Measurements from ENCODE around the gene DACT2.
"Not testable (repeated sequence)": the region's sequence is repeated elsewhere in the genome, so short reads cannot be mapped to it uniquely, and the experiment has no call there.

The DACT2 gene, protein sequence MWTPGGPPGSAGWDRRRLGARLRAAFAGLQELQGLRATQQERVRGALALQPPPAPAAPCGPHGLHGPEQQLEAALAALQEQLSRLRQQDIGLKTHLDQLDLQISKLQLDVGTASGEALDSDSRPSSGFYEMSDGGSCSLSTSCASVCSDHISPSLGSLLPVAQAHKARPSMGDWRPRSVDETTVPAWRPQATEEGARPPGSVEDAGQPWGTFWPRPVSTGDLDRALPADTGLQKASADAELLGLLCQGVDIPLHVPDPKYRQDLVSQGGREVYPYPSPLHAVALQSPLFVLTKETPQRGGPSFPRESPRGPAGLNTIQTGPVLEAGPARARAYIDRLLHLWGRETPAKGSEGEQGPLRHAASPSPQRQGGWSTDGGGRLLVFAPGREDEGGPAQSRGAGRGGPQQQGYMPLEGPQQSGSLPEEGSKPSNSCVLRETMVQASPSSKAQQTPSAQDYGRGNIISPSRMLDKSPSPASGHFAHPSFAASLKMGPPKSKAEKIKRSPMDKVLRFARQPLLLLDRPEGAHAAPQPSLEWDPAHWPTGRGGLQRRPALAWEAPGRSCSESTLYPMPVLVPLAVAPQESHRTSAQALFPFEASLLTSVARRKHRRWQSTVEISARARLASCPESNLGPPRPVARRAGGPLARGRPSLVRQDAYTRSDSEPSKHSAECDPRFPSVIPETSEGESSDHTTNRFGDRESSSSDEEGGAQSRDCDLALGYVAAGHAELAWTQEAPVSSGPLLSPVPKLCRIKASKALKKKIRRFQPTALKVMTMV

GRCh38 chr6:168319279-168320111 lies at the start of gene DACT2:
DACT2 (minus strand) TSS chr6:168319777; CDS start chr6:168319633, 144 bp downstream.
- DNase-seq, result no peak

DNA sequence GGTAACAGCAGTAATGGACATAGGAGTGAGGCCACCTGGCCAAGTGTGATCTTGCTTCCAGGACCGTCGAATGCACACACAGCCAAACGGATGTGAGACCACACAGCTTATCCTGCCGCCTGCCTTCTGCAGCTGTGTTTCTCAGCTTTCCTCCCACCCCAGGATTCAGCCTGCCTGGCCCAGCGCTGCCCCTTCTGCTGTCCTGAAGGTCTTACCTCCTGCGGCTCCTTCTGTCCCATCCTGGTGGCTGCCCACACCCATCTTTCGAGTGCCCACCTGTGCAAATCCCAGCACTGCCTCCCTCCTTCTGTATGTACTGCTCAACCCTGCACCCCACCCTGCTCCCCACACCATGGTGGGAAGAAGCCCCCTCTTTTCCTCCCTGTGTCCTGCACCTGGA lies 49.4 kb upstream of the DACT2 start:
- no peak for DNase-seq

- no peak for DNase-seq
Measured at GRCh38 chr6:168368066-168368820, 48.7 kb upstream of the DACT2 start.

- no peak for DNase-seq
Measured at GRCh38 chr6:168367285-168367751, 47.7 kb upstream of the DACT2 start.

DNA sequence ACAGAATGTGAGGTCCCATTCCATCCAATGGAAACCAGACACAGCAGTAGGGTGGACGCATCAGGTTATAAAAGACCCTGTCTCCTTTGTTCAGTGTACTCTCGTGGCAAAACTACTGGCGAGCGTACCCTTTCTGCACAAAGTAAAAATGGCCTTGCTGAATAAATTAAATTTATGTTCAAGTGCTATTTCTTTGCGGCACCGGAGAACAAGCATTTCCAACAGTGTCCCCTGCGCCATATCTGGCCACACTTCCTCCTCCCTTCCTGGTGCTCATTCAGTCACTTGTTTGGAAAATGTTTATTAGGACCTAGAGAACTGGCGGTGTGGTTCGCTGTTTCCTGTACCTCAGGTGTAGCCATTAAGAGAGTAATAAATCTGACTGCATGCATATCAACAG lies 46.9 kb upstream of the DACT2 start:
- no peak for DNase-seq

- no peak for DNase-seq
Measured at GRCh38 chr6:168365422-168366165, 46.0 kb upstream of the DACT2 start.

- DNase-seq, result no peak
Measured at GRCh38 chr6:168364793-168365421, 45.3 kb upstream of the DACT2 start.

GRCh38 chr6:168363811-168364792 lies 44.5 kb upstream of the DACT2 start:
- no peak for DNase-seq

DNA sequence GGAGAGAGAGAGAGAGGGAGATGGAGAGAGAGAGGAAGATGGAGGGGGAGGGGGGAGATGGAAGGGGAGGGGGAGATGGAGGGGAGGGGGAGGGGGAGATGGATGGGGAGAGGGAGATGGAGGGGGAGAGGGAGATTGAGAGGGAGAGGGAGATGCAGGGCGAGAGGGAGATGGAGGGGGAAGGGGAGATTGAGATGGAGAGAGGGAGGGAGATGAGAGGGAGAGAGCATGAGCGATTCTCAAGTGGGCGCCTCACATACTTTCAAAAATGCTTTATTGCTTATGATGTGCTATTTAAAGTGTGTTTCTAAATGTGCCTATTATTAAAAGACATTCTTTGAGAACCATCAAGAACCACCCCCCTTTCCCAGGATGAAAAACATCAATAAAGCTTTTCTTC lies 43.7 kb upstream of the DACT2 start:
- DNase-seq, result no peak

GRCh38 chr6:168362276-168362990 lies 42.9 kb upstream of the DACT2 start:
- DNase-seq, result no peak

DNA sequence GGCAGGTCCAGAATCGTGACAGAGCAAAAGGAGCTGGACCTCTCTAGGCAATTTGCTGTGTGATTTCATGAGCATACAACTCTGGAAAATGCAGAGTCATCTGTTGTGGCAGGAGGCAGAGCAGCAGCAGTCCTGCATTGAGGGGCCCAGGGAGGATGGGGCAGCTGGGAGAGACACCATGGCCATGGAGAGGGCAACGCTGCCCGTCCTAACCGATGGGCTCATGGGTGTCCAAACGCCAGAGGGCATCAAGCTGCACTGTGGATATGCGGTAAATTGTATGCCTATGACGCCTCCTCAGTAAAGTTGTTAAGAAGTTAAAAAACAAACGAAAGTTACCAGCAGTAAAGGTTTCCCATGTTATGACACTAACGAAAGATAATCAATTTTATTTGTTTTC lies 42.2 kb upstream of the DACT2 start:
- no peak for DNase-seq

GRCh38 chr6:168359794-168360193 lies 40.2 kb upstream of the DACT2 start:
- DNase-seq, result no peak

- DNase-seq, result no peak
Measured at GRCh38 chr6:168358842-168359420, 39.4 kb upstream of the DACT2 start.

GRCh38 chr6:168356872-168357271 lies 37.3 kb upstream of the DACT2 start:
- DNase-seq, result not testable (repeated sequence)

DNA sequence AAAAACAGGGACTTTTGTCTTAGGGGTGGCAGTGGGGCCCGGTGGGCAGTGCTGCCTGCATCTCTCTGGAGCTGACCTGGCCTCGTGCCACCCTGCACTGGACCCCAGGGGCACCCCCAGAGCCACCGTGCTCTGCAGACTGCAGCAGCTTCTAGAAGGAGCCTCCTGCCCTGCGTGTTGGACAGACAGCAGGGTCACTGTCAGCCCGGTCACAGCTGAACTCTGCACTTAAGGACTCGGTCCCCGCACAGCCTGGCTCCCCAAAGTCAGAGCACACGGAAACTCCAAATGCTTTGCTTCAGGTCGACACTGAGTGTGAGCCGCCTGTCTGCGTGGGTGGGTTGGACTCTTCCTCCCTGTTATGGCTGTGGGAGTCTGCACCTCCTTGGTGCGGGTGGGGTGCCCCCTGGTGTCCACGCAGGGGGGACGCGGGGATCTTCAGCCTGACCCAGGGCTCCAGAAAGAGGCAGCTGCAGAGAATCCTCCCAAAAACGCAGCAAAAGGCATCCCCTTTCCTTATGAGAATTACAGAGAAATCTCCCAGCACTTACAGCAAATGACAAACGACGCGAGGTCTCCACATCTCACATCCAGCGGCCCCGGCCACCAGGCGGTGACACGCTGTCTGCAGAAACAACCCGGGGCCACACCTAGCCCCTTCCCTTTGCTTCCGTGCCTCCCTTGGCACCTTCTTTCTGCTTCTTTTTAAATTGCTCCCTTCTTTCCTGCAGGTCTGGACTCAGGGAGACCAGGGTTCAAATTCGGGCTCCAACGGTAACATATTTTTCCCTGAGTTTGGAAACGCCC lies 36.3 kb upstream of the DACT2 start:
- no peak for DNase-seq

- no peak for DNase-seq
Measured at GRCh38 chr6:168354338-168354737, 34.8 kb upstream of the DACT2 start.

GRCh38 chr6:168353041-168353440 lies 33.5 kb upstream of the DACT2 start:
- no peak for DNase-seq

- DNase-seq, result no peak
Measured at GRCh38 chr6:168352096-168352495, 32.5 kb upstream of the DACT2 start.
